HG02588 (cell line): ENCODE data around the gene FOCAD.

Source experiments
- ATAC-seq: cut with Tn5 transposase; IDR thresholded peaks from one replicate; pipeline ENCODE4 v1.9.1; 2021; ENCODE audit warnings: mild to moderate bottlenecking, moderate library complexity; ENCODE audit not compliant: unreplicated experiment

The FOCAD gene

GRCh38 chr9:20728493-20729220 is 44.6 kb downstream of the FOCAD start:
- ATAC-seq = no peak

GRCh38 chr9:20729523-20729922 is 45.5 kb downstream of the FOCAD start:
- no peak for ATAC-seq

GRCh38 chr9:20732118-20732517 is 48.1 kb downstream of the FOCAD start:
- ATAC-seq = no peak

GRCh38 chr9:20734275-20734674 is 50.2 kb downstream of the FOCAD start:
- ATAC-seq = no peak

- ATAC-seq = no peak
Measured at GRCh38 chr9:20740304-20740703, 56.2 kb downstream of the FOCAD start.

GRCh38 chr9:20740929-20741582 is 57.0 kb downstream of the FOCAD start:
- no peak for ATAC-seq

GRCh38 chr9:20742833-20743232 is 58.8 kb downstream of the FOCAD start:
- no peak for ATAC-seq

GRCh38 chr9:20744036-20744630 is 60.1 kb downstream of the FOCAD start:
- no peak for ATAC-seq

GRCh38 chr9:20746967-20747366 is 62.9 kb downstream of the FOCAD start:
- ATAC-seq = no peak

- ATAC-seq = no peak
Measured at GRCh38 chr9:20749496-20750198, 65.6 kb downstream of the FOCAD start.

GRCh38 chr9:20753761-20754160 is 69.7 kb downstream of the FOCAD start:
- ATAC-seq = no peak

GRCh38 chr9:20754556-20754955 is 70.5 kb downstream of the FOCAD start:
- no peak for ATAC-seq

- ATAC-seq = no peak
Measured at GRCh38 chr9:20760246-20760891, 76.3 kb downstream of the FOCAD start.

GRCh38 chr9:20770947-20771346 is 86.9 kb downstream of the FOCAD start:
- no peak for ATAC-seq

- ATAC-seq = no peak
Measured at GRCh38 chr9:20771729-20772128, 87.7 kb downstream of the FOCAD start.

GRCh38 chr9:20775683-20776082 is 91.6 kb downstream of the FOCAD start:
- no peak for ATAC-seq

- ATAC-seq = no peak
Measured at GRCh38 chr9:20781092-20781491, 97.0 kb downstream of the FOCAD start.

- ATAC-seq = no peak
Measured at GRCh38 chr9:20782289-20782688, 98.2 kb downstream of the FOCAD start.

GRCh38 chr9:20783057-20784038 is 99.3 kb downstream of the FOCAD start:
- no peak for ATAC-seq

GRCh38 chr9:20784196-20784595 is 100.1 kb downstream of the FOCAD start:
- ATAC-seq = no peak
